Aorta (tissue), 5 donors: Measurements from ENCODE around the gene ATG9B. TPM values are rescaled to one million over a fixed set of nuclear protein-coding genes. Genes with fewer than 3 reads are reported as not detected.

Source experiments
- ATAC-seq: fragments of 200-7000 bp; cut with Tn5 transposase; one replicate; pipeline ENCODE4 v1.9.1; 2022; ENCODE audit warnings: moderate library complexity; ENCODE audit not compliant: low FRiP score
- DNase-seq, 2 donors: peaks; one replicate each; pipeline ENCODE4 v3.0.0-alpha.2; 2020
- H3K27ac ChIP-seq, 2 donors: one replicate each; pipeline ENCODE4 v1.5.1; 2013; ENCODE audit warnings: low read length in 2 of 2, mild to moderate bottlenecking in 2 of 2, moderate library complexity in 2 of 2, control low read depth in 1 of 2, inconsistent platforms in 1 of 2, low read depth in 1 of 2
- H3K27me3 ChIP-seq, 2 donors: one replicate each; pipeline ENCODE4 v1.6.1; 2013; ENCODE audit warnings: control low read depth in 1 of 2, low read length in 1 of 2, mild to moderate bottlenecking in 1 of 2, moderate library complexity in 1 of 2; ENCODE audit not compliant: insufficient read depth in 2 of 2, control insufficient read depth in 1 of 2
- H3K36me3 ChIP-seq, 2 donors: one replicate each; pipeline ENCODE4 v1.6.1; 2013; ENCODE audit warnings: control low read depth in 1 of 2, low read length in 1 of 2, mild to moderate bottlenecking in 1 of 2; ENCODE audit not compliant: insufficient read depth in 2 of 2, control insufficient read depth in 1 of 2
- H3K4me1 ChIP-seq, 2 donors: one replicate each; pipeline ENCODE4 v1.6.1; 2013; ENCODE audit warnings: low read length in 2 of 2, control low read depth in 1 of 2, mild to moderate bottlenecking in 1 of 2, moderate library complexity in 1 of 2; ENCODE audit not compliant: insufficient read depth in 2 of 2, control insufficient read depth in 1 of 2
- H3K4me3 ChIP-seq, 2 donors: one replicate each; pipeline ENCODE4 v1.5.1; 2013; ENCODE audit warnings: low read length in 2 of 2, control low read depth in 1 of 2, mild to moderate bottlenecking in 1 of 2
- H3K9me3 ChIP-seq: one replicate; pipeline ENCODE4 v1.6.1; 2013; ENCODE audit warnings: mild to moderate bottlenecking, low read length; ENCODE audit not compliant: control insufficient read depth
- WGBS, 2 donors: extraction: QIAGEN DNeasy Blood & Tissue Kit; methylation state at CpG; one replicate each; pipeline ENCODE4 v1.1.7; 2013; 5-methylcytosine and 5-hydroxymethylcytosine counted together
- intact Hi-C, 2 donors: fragments of 100-400 bp; cut with DNase I; formaldehyde crosslinking; loops; one replicate each; pipeline versions ENCODE4 v1.14.2 to v1.15.0; 2022
- polyA plus RNA-seq, 2 donors: library from polyadenylated mRNA; stranded (reverse); fragments of 200-250 nt; gene quantifications; one replicate each; pipeline ENCODE4 v1.2.3, GENCODE V29; 2013
- total RNA-seq, 2 donors: library from RNA; stranded (reverse); fragmentation: NEBNext Ultra II Directional; extraction: Animal tissue kit (Norgen Biotek cat#: 25700); gene quantifications; one replicate each; pipeline ENCODE4 v1.2.1, GENCODE V29; 2021
- donor health status: healthy with polysubstance abuse.
- donor health status: Bipolar disorder and iron deficiency.
- donor health status: DM: no; HTN: no; CAD: no.
- donor health status: DM: no; HTN: no; CAD: no.
- donor health status: DM: yes; HTN: yes; CAD: no.

The ATG9B gene
- total and polyA plus RNA-seq, 4 donors, result 0.12 TPM; not detected in 3

- DNase-seq (peak in 1 of 2 donors; percentile 42), ATAC-seq (no peak)
- no peaks in the 10 kb centered on the region for H3K4me1 ChIP-seq
- no peak overlapping the region for H3K27ac ChIP-seq
- no peaks in the 10 kb centered on the region for H3K36me3 ChIP-seq
- H3K4me3 ChIP-seq, result no peak overlapping the region
- no peaks in the 10 kb centered on the region for H3K9me3 ChIP-seq
- 95 to 96% methylated on average over 16 of the region's 16 CpGs for WGBS, 2 donors
- no peaks in the 10 kb centered on the region for H3K27me3 ChIP-seq
- intact Hi-C loops, result no loop called here
Measured at GRCh38 chr7:151001546-151001945, 22.7 kb downstream of the ATG9B start.

- DNase-seq (no peak), ATAC-seq (no peak)
- H3K36me3 ChIP-seq, result no peaks in the 10 kb centered on the region
- no peak overlapping the region for H3K27ac ChIP-seq
- intact Hi-C loops, result no loop called here
- no peaks in the 10 kb centered on the region for H3K27me3 ChIP-seq
- 92 to 93% methylated on average over 11 to 13 of the region's 13 CpGs for whole genome bisulfite sequencing, 2 donors
- H3K9me3 ChIP-seq, result no peaks in the 10 kb centered on the region
- no peaks in the 10 kb centered on the region for H3K4me1 ChIP-seq
- no peak overlapping the region for H3K4me3 ChIP-seq
Measured at GRCh38 chr7:151000897-151001495, 23.3 kb downstream of the ATG9B start.

- no peaks in the 10 kb centered on the region for H3K36me3 ChIP-seq
- intact Hi-C loops, result no loop called here
- WGBS, 2 donors, result 94 to 99% methylated on average over 4 to 5 of the region's 5 CpGs
- no peaks in the 10 kb centered on the region for H3K27me3 ChIP-seq
- no peaks in the 10 kb centered on the region for H3K4me1 ChIP-seq
- H3K27ac ChIP-seq, result no peak overlapping the region
- H3K4me3 ChIP-seq, result no peak overlapping the region
- ATAC-seq (no peak), DNase-seq (no peak)
- no peaks in the 10 kb centered on the region for H3K9me3 ChIP-seq
Measured at GRCh38 chr7:150999497-151000230, 24.6 kb downstream of the ATG9B start.

- no peak for ATAC-seq
Measured at GRCh38 chr7:150999001-150999400, 25.3 kb downstream of the ATG9B start.

GRCh38 chr7:150998341-150998740 is 26.0 kb downstream of the ATG9B start:
- ATAC-seq, result no peak
- intact Hi-C loops, result no loop called here
- WGBS, 2 donors, result 88 to 91% methylated on average over 20 of the region's 20 CpGs

More at GRCh38 chr7:150999001-150999400, 25.3 kb downstream of the ATG9B start:
- no peaks in the 10 kb centered on the region for H3K36me3 ChIP-seq
- intact Hi-C loops, result no loop called here
- H3K27ac ChIP-seq, result no peak overlapping the region
- H3K9me3 ChIP-seq, result no peaks in the 10 kb centered on the region
- DNase-seq, result no peak
- no peaks in the 10 kb centered on the region for H3K4me1 ChIP-seq
- H3K27me3 ChIP-seq, result no peaks in the 10 kb centered on the region
- H3K4me3 ChIP-seq, result no peak overlapping the region
- WGBS, 2 donors, result 93% methylated on average over 12 of the region's 12 CpGs

GRCh38 chr7:150997817-150998216 is 26.5 kb downstream of the ATG9B start:
- ATAC-seq (no peak), DNase-seq (no peak)
- Histone ChIP-seq H3K4me3 (no peak overlapping the region), H3K27me3 (no peaks in the 10 kb centered on the region), H3K27ac (no peak overlapping the region), H3K9me3 (no peaks in the 10 kb centered on the region), H3K4me1 (no peaks in the 10 kb centered on the region), H3K36me3 (no peaks in the 10 kb centered on the region)
- WGBS, 2 donors, result 87 to 94% methylated on average over 5 of the region's 5 CpGs
- intact Hi-C loops, result no loop called here

More at GRCh38 chr7:150998341-150998740, 26.0 kb downstream of the ATG9B start:
- no peak for DNase-seq
- no peaks in the 10 kb centered on the region for H3K9me3 ChIP-seq
- no peaks in the 10 kb centered on the region for H3K27me3 ChIP-seq
- H3K4me3 ChIP-seq, result no peak overlapping the region
- no peaks in the 10 kb centered on the region for H3K4me1 ChIP-seq
- no peak overlapping the region for H3K27ac ChIP-seq
- H3K36me3 ChIP-seq, result no peaks in the 10 kb centered on the region

- H3K27ac ChIP-seq, result no peak overlapping the region
- 86 to 88% methylated on average over 8 of the region's 8 CpGs for WGBS, 2 donors
Measured at GRCh38 chr7:150997075-150997511, 27.2 kb downstream of the ATG9B start.

GRCh38 chr7:150996376-150997074 is 27.8 kb downstream of the ATG9B start:
- H3K4me3 ChIP-seq, result no peak overlapping the region
- WGBS, 2 donors, result 38 to 42% methylated on average over 31 of the region's 31 CpGs
- ATAC-seq, result no peak

More at GRCh38 chr7:150997075-150997511, 27.2 kb downstream of the ATG9B start:
- Histone ChIP-seq H3K36me3 (no peaks in the 10 kb centered on the region), H3K4me3 (no peak overlapping the region), H3K9me3 (no peaks in the 10 kb centered on the region), H3K4me1 (no peaks in the 10 kb centered on the region), H3K27me3 (no peaks in the 10 kb centered on the region)
- no peak for DNase-seq
- ATAC-seq, result no peak
- intact Hi-C loops, result no loop called here

More at GRCh38 chr7:150996376-150997074, 27.8 kb downstream of the ATG9B start:
- Histone ChIP-seq H3K4me1 (no peaks in the 10 kb centered on the region), H3K27ac (no peak overlapping the region), H3K27me3 (no peaks in the 10 kb centered on the region), H3K9me3 (no peaks in the 10 kb centered on the region), H3K36me3 (no peaks in the 10 kb centered on the region)
- no peak for DNase-seq
- intact Hi-C loops, result no loop called here
